ENCODE measurements around the gene CUX1. TPM values are rescaled to one million over a fixed set of nuclear protein-coding genes. Genes with fewer than 3 reads are reported as not detected.

CUX1 gene
- total and polyA plus RNA-seq, 2 donors (not counting 1 experiment from before 2014, with no cell fraction given), result 10.8 to 86.5 TPM

GRCh38 chr7:102248456-102249395 is 431.3 kb downstream of the CUX1 start:
- Mint-ChIP-seq H3K4me1 (peaks cover 7% of the 10 kb centered on the region), H3K4me3 (no peak overlapping the region), H3K27me3 (no peaks in the 10 kb centered on the region), H3K27ac (no peak overlapping the region), H3K9me3 (ENCODE audit: insufficient read depth) (no peaks in the 10 kb centered on the region)
- Histone ChIP-seq H3K4me2 (replicated peaks; ENCODE audit: low read depth, low read length, poor library complexity, severe bottlenecking) (no peak overlapping the region), H3K4me3 (ENCODE audit: control extremely low read depth in 1 of 5, extremely low read depth in 1 of 5, insufficient read depth in 1 of 5, low read depth in 2 of 5, low read length in 4 of 5) (no peak overlapping the region), H3K27ac (ENCODE audit: low read length in 2 of 2) (no peak overlapping the region), H3K36me3 (replicated peaks in 1 of 2; ENCODE audit: control extremely low read depth in 1 of 2, control insufficient read depth in 1 of 2, extremely low read depth in 1 of 2, insufficient read depth in 2 of 2, low read length in 1 of 2) (peaks cover 0 to 13% of the 10 kb centered on the region in 2 experiments), H4K20me1 (ENCODE audit: control insufficient read depth, insufficient read depth, low read length, poor library complexity, severe bottlenecking) (no peaks in the 10 kb centered on the region), H3K4me1 (ENCODE audit: control insufficient read depth in 2 of 2, insufficient read depth in 2 of 2, low read length in 2 of 2) (no peaks in the 10 kb centered on the region), H2AFZ (ENCODE audit: insufficient read depth, low read depth, low read length, poor library complexity, severe bottlenecking) (no peak overlapping the region), H3K9ac (ENCODE audit: low read length) (no peak overlapping the region), H3K79me2 (ENCODE audit: control insufficient read depth, insufficient read depth, low read length) (no peaks in the 10 kb centered on the region), H3K9me3 (ENCODE audit: control extremely low read depth in 1 of 3, control insufficient read depth in 2 of 3, insufficient read depth in 1 of 3, low read length in 2 of 3) (no peaks in the 10 kb centered on the region), H3K27me3 (replicated peaks in 1 of 4; ENCODE audit: control extremely low read depth in 1 of 4, control insufficient read depth in 3 of 4, insufficient read depth in 4 of 4, low read length in 3 of 4) (no peaks in the 10 kb centered on the region)
- TF ChIP-seq CTCF (IDR thresholded peaks at IDR 0.05) (no peak), EZH2 (IDR thresholded peaks at IDR 0.05; ENCODE audit: borderline replicate concordance, insufficient read depth, low read depth, low read length, poor library complexity, severe bottlenecking) (no peak)
- CTCF ChIA-PET, result no interaction called here
- POLR2A ChIA-PET, result no interaction called here
- WGBS (ENCODE audit: insufficient coverage), result 97% methylated on average over 100 of the region's 117 CpGs
- ATAC-seq (ENCODE audit: low read depth) (no peak), DNase-seq (no peak)
- intact Hi-C loops (cut with micrococcal nuclease), result no loop called here
